ENCODE measurements around the gene ZNF805. TPM values are rescaled to one million over a fixed set of nuclear protein-coding genes. Genes with fewer than 3 reads are reported as not detected.
"Not testable (repeated sequence)": the region's sequence is repeated elsewhere in the genome, so short reads cannot be mapped to it uniquely, and the experiment has no call there.

The ZNF805 gene
- polyA plus RNA-seq, 1 of the 3 experiments (the other 2 are of a cell fraction): 1.5 TPM

GRCh38 chr19:57192993-57193392 lies 47.4 kb upstream of the ZNF805 start:
- Histone ChIP-seq H3K79me2 (ENCODE audit: insufficient read depth) (peaks cover 50% of the 10 kb centered on the region), H3K9me3 (0 out of 2 replicates have a peak, but pooled peaks cover 4% of the 10 kb centered on the region), H3K27me3 (ENCODE audit: insufficient read depth) (no peaks in the 10 kb centered on the region), H3K36me3 (replicated peaks in 1 of 2; ENCODE audit: control insufficient read depth in 1 of 2, insufficient read depth in 2 of 2, low read length in 1 of 2) (peaks cover 44 to 46% of the 10 kb centered on the region in 2 experiments), H3K27ac (ENCODE audit: low read depth in 2 of 2, low read length in 1 of 2) (no peak overlapping the region), H3K4me3 (ENCODE audit: low read depth in 2 of 2, low read length in 1 of 2) (peak overlapping the region; percentile 82 to 96; a peak in 3 of 4 replicates), H3K9ac (peak overlapping the region; percentile 85; the same call in 1 of the 2 replicates), H3K4me2 (peak overlapping the region; percentile 87), H3K9me2 (no peaks in the 10 kb centered on the region), H4K20me1 (ENCODE audit: insufficient read depth) (peaks cover 19% of the 10 kb centered on the region), H2AFZ (ENCODE audit: low read depth) (no peak overlapping the region), H3F3A (replicated peaks; ENCODE audit: insufficient read depth) (peaks cover 4% of the 10 kb centered on the region), H3K4me1 (ENCODE audit: control insufficient read depth in 1 of 2, insufficient read depth in 2 of 2, low read depth in 1 of 2, low read length in 1 of 2) (peaks cover 0 to 21% of the 10 kb centered on the region in 2 experiments; a peak in 1 of 4 replicates)
- 89% methylated on average over 5 of the region's 5 CpGs for WGBS (ENCODE audit: low lambda C conversion rate)
- no peak for DNase-seq
- CTCF ChIA-PET: no interaction called here
- TF ChIP-seq IRF3 (IDR thresholded peaks at IDR 0.05; ENCODE audit: low read depth, low read length): no peak
- no peak for TF ChIP-seq POLR2AphosphoS5 (IDR thresholded peaks at IDR 0.05; ENCODE audit: low read depth, low read length)
- TF ChIP-seq GABPA (IDR thresholded peaks at IDR 0.05; ENCODE audit: low read depth): no peak
- TF ChIP-seq TAF1 (IDR thresholded peaks at IDR 0.05; ENCODE audit: borderline replicate concordance, low read depth, low read length): no peak
- TF ChIP-seq SIN3A (IDR thresholded peaks at IDR 0.05; ENCODE audit: borderline replicate concordance, low read depth, low read length): no peak
- no peak for TF ChIP-seq MAX (IDR thresholded peaks at IDR 0.05; ENCODE audit: low read depth)
- no peak for TF ChIP-seq JUND (IDR thresholded peaks at IDR 0.05)
- TF ChIP-seq USF2 (IDR thresholded peaks at IDR 0.05; ENCODE audit: borderline replicate concordance, low read depth, low read length): no peak
- TF ChIP-seq EZH2phosphoT487 (IDR thresholded peaks at IDR 0.05; ENCODE audit: borderline replicate concordance, low read depth): no peak
- no peak for TF ChIP-seq TCF12 (IDR thresholded peaks at IDR 0.05)
- no peak for TF ChIP-seq YY1 (IDR thresholded peaks at IDR 0.05; ENCODE audit: low read depth)
- POLR2A ChIA-PET: no interaction called here

- H3K27ac ChIP-seq (ENCODE audit: low read depth in 2 of 2, low read length in 1 of 2); H3F3A ChIP-seq (replicated peaks; ENCODE audit: insufficient read depth); H3K9me2 ChIP-seq; H2AFZ ChIP-seq (ENCODE audit: low read depth); H3K4me1 ChIP-seq (ENCODE audit: control insufficient read depth in 1 of 2, insufficient read depth in 2 of 2, low read depth in 1 of 2, low read length in 1 of 2); DNase-seq; CTCF ChIA-PET; H3K4me3 ChIP-seq (ENCODE audit: low read depth in 2 of 2, low read length in 1 of 2); H3K9ac ChIP-seq; POLR2A ChIA-PET; H3K9me3 ChIP-seq; H3K4me2 ChIP-seq; H3K27me3 ChIP-seq (ENCODE audit: insufficient read depth): not testable (repeated sequence)
- Histone ChIP-seq H3K36me3 (replicated peaks in 1 of 2; ENCODE audit: control insufficient read depth in 1 of 2, insufficient read depth in 2 of 2, low read length in 1 of 2) (peaks cover 53 to 64% of the 10 kb centered on the region in 2 experiments), H3K79me2 (ENCODE audit: insufficient read depth) (peaks cover 74% of the 10 kb centered on the region), H4K20me1 (ENCODE audit: insufficient read depth) (peaks cover 13% of the 10 kb centered on the region)
- 98% methylated on average over 6 of the region's 6 CpGs for WGBS (ENCODE audit: low lambda C conversion rate)
Measured at GRCh38 chr19:57197874-57198273, 42.6 kb upstream of the ZNF805 start.
